Right lobe of liver (tissue), 6 donors: Measurements from ENCODE around the gene AAMP. TPM values are rescaled to one million over a fixed set of nuclear protein-coding genes. Genes with fewer than 3 reads are reported as not detected.
A peak's percentile ranks its signal among the peaks of the same experiment; 100 is the strongest.

Experiments used
- ATAC-seq, 4 donors: fragments of 200-7000 bp; cut with Tn5 transposase; one replicate each; pipeline ENCODE4 v1.9.1; 2020; ENCODE audit warnings: mild to moderate bottlenecking in 4 of 4, moderate library complexity in 4 of 4
- DNase-seq, 3 donors: peaks; one replicate each; pipeline ENCODE4 v3.0.0-alpha.2; 2020
- H3K27ac ChIP-seq, 3 donors: fragments of 200-600 bp; one replicate each; pipeline ENCODE4 v1.8.0; 2022
- H3K27me3 ChIP-seq, 2 donors: fragments of 200-600 bp; one replicate each; pipeline ENCODE4 v1.8.0; 2022
- H3K36me3 ChIP-seq, 4 donors: fragments of 200-600 bp; sonication (generic) in 1 of 4; one replicate each; pipeline versions ENCODE4 v1.5.1 to v1.8.0; 2017 to 2022; ENCODE audit warnings: control low read depth in 1 of 4
- H3K4me1 ChIP-seq, 4 donors: fragments of 200-600 bp; sonication (generic) in 1 of 4; one replicate each; pipeline versions ENCODE4 v1.5.1 to v1.8.0; 2017 to 2022; ENCODE audit warnings: control low read depth in 1 of 4
- H3K4me3 ChIP-seq, 3 donors: fragments of 200-600 bp; one replicate each; pipeline ENCODE4 v1.8.0; 2022
- H3K9me3 ChIP-seq, 4 donors: fragments of 200-600 bp; sonication (generic) in 1 of 4; one replicate each; pipeline versions ENCODE4 v1.5.1 to v1.8.0; 2017 to 2022; ENCODE audit warnings: control low read depth in 1 of 4
- CTCF ChIP-seq, 4 donors: fragments of 200-600 bp in 3 of 4; fragments of 450-650 bp in 1 of 4; IDR thresholded peaks; one replicate each; pipeline versions ENCODE4 v1.5.1 to v1.8.0; 2016 to 2022; ENCODE audit warnings: antibody characterized with exemption in 4 of 4, mild to moderate bottlenecking in 2 of 4
- POLR2A ChIP-seq: fragments of 450-650 bp; IDR thresholded peaks from one replicate; pipeline ENCODE4 v1.6.1; 2017; ENCODE audit warnings: antibody characterized with exemption, mild to moderate bottlenecking
- WGBS: methylation state at CpG from one replicate; pipeline ENCODE4 v1.1.6; 2018; ENCODE audit warnings: low coverage, low lambda C conversion rate; ENCODE audit not compliant: insufficient coverage; ENCODE audit errors: missing lambda C conversion rate; 5-methylcytosine and 5-hydroxymethylcytosine counted together
- intact Hi-C, 2 donors: fragments of 100-400 bp; cut with DNase I; formaldehyde crosslinking; loops; one replicate each; pipeline versions ENCODE4 v1.11.2 to v1.14.1; 2022
- total RNA-seq, 6 experiments: library from RNA; depleted of rRNA in 2 of 6; stranded (reverse); fragments of >200 nt in 2 of 6; fragmentation: NEBNext Ultra II Directional in 3 of 6; extraction: Animal tissue kit (Norgen Biotek cat#: 25700) in 3 of 6; gene quantifications; one replicate each; pipeline versions ENCODE4 v1.1.0 to v1.2.4, GENCODE V29; 2016 to 2023
- donor health status: DM: no; HTN: yes; CAD: no.
- donor health status: DM: no; HTN: no; CAD: no.
- donor health status: DM: no; HTN: no; CAD: no.
- donor health status: DM: no; HTN: yes; CAD: no.
- donor health status: DM: no; HTN: yes; CAD: no.

The AAMP gene
- total RNA-seq, 6 experiments from 2014 or later, result 40.0 to 99.5 (median 45.2) TPM

- intact Hi-C loops, result no loop called here
- WGBS, result 12% methylated on average over 16 of the region's 63 CpGs
- peak; percentile 73 to 90 (median 84) for ATAC-seq
Observed at GRCh38 chr2:218292048-218293014, 22.4 kb upstream of the AAMP start, which contains the start of gene TMBIM1. Gene TMBIM1, minus strand, starts transcription at chr2:218292503. Its CDS starts 10,362 bp downstream, at chr2:218282141.

DNA sequence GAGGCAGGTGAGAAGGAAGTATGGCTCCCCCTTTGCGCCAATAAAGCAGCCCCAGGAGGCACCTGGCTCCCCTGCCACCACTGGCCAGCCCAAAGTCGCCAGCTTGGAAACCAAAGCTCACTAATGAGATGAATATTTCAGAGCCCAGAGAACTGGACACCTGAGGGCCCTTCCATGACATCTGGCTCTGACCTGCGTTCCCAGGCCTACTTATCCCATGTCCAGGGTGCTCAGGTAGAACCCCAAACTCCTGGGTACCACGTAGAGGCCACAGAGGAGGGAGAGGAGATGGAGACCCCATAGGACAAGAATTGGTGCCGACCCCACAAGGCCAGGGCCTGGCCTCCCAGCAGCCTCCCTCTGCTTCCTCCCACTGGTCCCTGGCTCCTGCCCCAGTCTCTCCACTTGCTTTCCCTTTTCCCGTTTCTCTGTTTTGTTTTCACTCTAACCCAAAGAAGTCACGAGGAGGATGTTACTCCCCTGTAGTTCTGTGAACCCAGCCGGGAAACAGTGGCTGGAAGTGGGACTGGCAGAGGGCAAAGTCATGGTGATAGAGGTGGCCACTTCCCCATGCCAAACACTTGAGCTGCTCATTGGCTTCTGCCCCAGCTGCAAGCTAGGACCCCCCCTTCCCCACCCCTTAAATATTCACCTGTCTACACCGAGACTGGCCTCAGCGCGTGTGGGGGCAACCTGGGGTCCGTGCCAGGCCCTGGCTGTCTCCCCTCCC is 21.5 kb upstream of the AAMP start:
- peak; percentile 7 to 26 (median 18) for ATAC-seq
- H3K4me1 ChIP-seq, result peaks cover 0 to 73% (median 42%) of the 10 kb centered on the region in 4 donors
- no peaks in the 10 kb centered on the region for H3K36me3 ChIP-seq
- 5% methylated on average over 8 of the region's 12 CpGs for WGBS
- DNase-seq, result peak in 1 of 3 donors; percentile 40
- H3K27ac ChIP-seq, result peak overlapping the region; percentile 95 to 100 (median 99)
- TF ChIP-seq CTCF (IDR thresholded peaks at IDR 0.05) (no peak), POLR2A (no peak)
- no peaks in the 10 kb centered on the region for H3K9me3 ChIP-seq
- intact Hi-C loops, result no loop called here
- H3K27me3 ChIP-seq, result no peaks in the 10 kb centered on the region
- H3K4me3 ChIP-seq, result peak overlapping the region; percentile 67 to 96 (median 85)

More at GRCh38 chr2:218292048-218293014, 22.4 kb upstream of the AAMP start, which contains the start of gene TMBIM1:
- no peaks in the 10 kb centered on the region for H3K27me3 ChIP-seq
- no peaks in the 10 kb centered on the region for H3K9me3 ChIP-seq
- no peaks in the 10 kb centered on the region for H3K36me3 ChIP-seq
- TF ChIP-seq CTCF (IDR thresholded peaks at IDR 0.05) (peak; percentile 90 to 99 (median 97)), POLR2A (peak; percentile 97)
- peak within 1 kb of the TSS; percentile 95 to 100 (median 99) for H3K27ac ChIP-seq
- peak within 1 kb of the TSS; percentile 67 to 96 (median 85) for H3K4me3 ChIP-seq
- peak; percentile 86 to 88 (median 87) for DNase-seq
- peaks cover 0 to 69% (median 39%) of the 10 kb centered on the region in 4 donors for H3K4me1 ChIP-seq

DNA sequence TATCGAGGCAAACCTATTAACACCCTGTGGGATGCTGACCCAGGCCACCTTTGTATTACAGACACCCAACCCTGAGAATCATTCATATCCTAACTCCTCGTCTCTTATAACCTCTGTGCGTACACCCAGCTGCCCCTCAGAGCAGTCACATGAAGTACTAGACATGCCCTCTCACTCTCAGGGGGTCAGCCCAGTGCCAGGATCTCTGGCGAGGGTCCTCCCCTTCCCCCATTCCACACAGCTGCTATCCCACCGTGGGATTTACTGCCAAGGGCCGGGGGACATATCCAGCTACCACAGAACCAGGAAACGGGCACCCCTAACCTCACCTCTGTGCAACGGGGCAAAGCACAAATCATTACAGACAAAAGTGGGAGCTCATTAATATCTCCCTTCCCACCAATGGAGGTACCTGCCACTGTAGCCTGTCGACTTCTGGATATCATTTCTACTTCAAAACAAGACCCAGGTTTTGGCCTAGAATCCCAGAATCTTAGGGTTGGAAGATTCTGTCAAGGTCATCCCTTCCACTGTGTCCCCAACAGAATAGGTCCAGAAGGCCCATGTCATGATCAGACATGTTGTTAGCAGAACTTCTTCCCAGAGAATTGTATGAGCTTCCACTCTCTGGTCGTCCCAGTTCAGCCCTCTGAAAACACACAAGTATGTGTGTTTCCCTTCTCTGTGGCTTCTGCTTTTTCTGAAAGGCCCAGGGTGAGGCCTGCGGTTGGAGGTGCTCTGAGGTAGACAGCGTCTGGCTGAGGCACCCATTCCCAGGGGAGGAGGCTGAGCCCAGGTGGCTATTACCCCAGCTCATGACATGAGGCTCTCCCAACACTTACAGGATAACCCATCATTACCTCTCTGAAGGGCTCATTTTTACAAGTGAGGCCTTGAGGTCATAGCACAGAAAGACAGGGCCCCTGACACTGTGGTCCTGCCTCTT is 20.7 kb upstream of the AAMP start:
- peak overlapping the region; percentile 95 to 100 (median 99) for H3K27ac ChIP-seq
- DNase-seq (no peak), ATAC-seq (no peak)
- H3K27me3 ChIP-seq, result no peaks in the 10 kb centered on the region
- H3K36me3 ChIP-seq, result no peaks in the 10 kb centered on the region
- H3K9me3 ChIP-seq, result no peaks in the 10 kb centered on the region
- TF ChIP-seq POLR2A (no peak), CTCF (IDR thresholded peaks at IDR 0.05) (no peak)
- WGBS, result 22% methylated on average over 10 of the region's 12 CpGs
- intact Hi-C loops, result no loop called here
- peak overlapping the region; percentile 67 to 96 (median 85) for H3K4me3 ChIP-seq
- peaks cover 0 to 79% (median 46%) of the 10 kb centered on the region in 4 donors for H3K4me1 ChIP-seq
